NCI-H446 treated with DMSO at 0.1 percent for 48 hours (cell line): ENCODE measurements around the gene BTF3.
"Not testable (repeated sequence)": the region's sequence is repeated elsewhere in the genome, so short reads cannot be mapped to it uniquely, and the experiment has no call there.

Experiments
- DNase-seq: peaks from one replicate; lab custom pipeline; 2025; lab: John Stamatoyannopoulos, UW

The BTF3 gene

DNA sequence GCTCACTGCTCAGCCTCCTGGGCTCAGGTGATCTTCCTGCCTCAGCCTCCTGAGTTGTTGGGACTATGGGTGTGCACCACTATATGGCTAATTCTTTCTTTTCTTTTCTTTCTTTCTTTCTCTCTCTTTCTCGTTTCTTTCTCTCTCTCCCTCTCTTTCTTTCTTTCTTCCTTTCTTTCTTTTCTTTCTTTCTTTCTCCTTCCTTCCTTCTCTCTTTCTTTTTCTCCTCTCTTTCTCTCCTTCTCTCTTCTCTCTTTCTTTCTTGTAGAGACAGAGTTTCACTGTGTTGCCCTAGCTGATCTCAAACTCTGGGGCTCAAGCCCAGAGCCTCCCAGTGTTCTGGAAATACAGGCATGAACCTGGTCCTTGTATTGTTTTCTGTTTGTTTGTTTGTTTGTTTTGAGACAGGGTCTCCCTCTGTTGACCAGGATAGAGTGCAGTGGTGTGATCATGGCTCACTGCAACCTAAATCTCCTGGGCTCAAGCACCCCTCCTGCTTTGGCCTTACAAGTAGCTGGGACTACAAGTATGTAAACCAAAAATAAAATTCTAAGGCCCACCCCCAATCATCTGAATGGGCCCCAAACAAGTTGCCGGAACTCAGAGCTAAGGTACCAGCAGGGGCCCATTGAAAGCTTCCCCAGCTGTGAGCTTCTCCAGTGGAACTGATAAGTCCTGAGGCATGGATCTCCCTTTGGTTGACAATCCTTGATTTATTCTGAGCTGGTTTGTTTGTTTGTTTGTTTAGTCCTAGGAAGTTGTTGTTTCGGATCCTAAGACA, 11.9 kb upstream of the BTF3 start:
- no peak for DNase-seq

DNA sequence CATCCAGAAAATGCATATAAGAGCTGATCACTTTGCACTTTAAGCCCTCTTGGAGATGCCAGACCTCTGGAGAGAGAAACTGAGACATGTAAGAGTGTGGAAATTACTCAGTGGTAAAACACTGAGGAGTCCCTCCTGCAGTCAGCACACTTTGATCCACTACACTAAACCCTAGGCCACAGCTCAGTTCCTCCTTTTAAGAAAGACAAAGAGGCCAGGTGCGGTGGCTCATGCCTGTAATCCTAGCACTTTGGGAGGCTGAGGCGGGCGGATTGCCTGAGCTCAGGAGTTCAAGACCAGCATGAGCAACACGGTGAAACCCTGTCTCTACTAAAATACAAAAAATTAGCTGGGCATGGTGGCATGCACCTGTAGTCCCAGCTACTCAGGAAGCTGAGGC, 11.0 kb upstream of the BTF3 start:
- not testable (repeated sequence) for DNase-seq

GRCh38 chr5:73487815-73488214, 10.4 kb upstream of the BTF3 start:
- DNase-seq: no peak

GRCh38 chr5:73488806-73489205, 9.4 kb upstream of the BTF3 start:
- no peak for DNase-seq

GRCh38 chr5:73490088-73490487, 8.2 kb upstream of the BTF3 start:
- DNase-seq: no peak

DNA sequence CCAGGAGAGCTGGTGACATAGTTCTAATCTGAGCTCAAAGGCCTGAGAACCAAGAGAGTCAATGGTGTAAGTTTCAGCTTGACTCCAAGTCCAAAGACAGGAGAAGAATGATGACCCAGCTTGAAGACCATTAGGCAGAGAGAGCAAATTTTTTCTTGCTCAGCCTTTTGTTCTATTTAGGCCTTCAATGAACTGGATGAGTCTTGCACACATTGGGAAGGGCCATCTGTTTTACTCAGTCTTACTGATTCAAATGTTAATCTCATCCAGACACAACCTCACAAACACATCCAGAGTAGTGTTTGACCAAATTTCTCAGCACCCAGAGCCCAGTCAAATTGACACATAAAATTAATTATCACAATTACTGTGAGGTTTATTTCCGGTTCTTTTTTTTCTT, 7.1 kb upstream of the BTF3 start:
- no peak for DNase-seq

DNA sequence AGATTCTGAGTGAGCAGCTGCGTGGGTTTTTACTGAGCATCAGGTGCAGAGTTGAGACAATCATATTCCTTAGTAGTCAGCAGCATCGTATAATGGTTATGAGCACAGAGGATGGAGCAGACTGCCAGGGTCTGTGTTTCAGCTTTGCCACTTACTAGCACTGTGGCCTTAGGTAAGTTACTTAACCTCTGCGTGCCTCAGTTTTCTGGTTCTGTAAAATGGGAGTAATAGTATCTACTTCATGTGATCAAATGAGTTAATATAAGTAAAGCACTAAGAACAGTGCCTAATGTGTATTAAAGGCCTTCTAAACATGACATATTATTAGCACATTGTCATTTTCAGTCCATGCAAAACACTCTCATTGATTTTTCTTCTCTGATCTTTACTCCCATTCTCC, 4.8 kb upstream of the BTF3 start:
- no peak for DNase-seq

DNA sequence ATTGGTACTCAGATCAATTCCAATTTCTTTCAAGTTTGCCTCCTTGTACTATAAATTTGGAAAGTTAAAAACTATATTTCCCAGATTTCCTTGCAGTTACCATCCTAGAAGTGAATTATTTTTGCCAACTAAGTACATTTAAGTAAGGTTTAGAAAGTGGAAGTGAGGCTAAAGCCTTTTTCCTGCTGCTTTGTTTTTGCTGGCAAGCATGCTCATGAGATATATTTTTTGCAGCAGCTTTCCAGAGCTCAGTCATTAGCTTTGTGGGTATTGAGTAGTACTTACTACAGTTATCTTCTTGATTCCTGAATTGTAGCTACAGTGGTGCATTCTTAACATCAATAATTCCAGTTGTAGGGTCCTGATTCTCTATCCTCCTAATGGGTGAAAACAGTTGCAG, 3.5 kb upstream of the BTF3 start:
- DNase-seq: no peak

- no peak for DNase-seq
Observed at GRCh38 chr5:73495772-73496335, 2.4 kb upstream of the BTF3 start.

DNA sequence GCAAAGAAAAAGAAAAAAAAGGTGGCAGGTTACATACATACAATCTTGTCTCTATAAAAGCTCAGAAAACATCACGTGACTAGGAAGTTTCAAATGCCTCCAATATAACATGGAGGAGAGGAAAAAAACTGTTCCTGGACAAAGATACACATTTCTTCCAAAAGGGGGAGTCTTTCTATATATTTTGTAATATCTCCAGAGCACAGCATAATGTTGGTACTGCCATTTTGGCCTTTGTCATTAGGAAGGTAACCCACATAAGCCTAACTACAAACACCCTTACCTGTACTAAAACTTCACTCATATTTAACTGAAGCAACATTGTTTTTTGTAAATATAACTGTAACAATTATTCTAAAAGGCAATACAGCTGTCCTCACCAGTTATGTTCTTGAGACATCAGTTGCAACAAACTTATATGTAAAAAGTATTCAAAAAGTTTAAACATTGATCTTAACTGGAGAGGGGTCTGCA, 1.2 kb upstream of the BTF3 start:
- DNase-seq: peak; percentile 80

DNA sequence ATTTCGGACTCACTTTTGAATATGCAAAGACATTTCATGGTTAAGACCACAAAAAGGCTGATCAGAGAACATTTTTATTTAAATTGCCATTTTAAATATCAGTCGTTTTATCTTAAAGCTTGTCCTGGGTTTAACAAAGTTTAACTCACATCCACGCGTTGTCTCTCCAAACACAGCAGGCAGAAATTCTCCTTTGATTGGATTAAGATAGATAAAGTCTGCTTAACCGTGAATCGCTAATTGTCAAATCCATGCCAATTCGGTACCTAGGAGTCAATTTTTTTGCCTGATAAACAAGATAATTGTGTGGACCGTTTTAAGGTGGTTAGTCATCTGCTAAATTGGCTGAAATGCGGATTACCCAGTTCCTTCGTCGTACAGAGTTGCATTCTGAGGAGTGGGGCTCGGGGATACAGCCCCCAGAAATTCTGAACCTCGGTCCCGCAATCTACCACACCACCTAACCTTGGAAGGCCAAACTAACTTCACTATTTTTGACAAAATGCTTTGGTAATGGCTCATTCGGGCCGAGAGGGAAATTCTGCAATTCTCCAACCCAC, 665 bp upstream of the BTF3 start:
- no peak for DNase-seq

GRCh38 chr5:73499187-73499586, 945 bp downstream of the BTF3 start:
- no peak for DNase-seq

DNA sequence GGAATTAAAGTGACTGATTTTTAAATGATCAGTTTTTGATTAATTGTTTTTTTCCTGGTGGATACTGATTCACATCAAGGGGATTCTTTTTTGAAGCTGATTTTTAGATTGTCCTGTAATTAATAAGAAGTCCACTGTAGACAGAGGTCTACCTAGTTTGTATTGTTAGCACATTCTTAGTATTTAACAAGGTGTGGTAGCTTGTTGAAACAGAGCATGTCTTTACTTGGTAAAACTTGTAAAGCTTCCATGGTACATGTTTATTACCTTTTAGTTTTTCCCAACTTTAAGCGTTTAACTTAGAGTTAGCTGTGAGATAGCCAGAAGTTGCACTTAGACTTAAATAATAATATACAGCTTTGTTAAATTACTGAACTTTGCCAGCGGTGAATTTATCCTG, 1.5 kb downstream of the BTF3 start:
- DNase-seq: no peak

DNA sequence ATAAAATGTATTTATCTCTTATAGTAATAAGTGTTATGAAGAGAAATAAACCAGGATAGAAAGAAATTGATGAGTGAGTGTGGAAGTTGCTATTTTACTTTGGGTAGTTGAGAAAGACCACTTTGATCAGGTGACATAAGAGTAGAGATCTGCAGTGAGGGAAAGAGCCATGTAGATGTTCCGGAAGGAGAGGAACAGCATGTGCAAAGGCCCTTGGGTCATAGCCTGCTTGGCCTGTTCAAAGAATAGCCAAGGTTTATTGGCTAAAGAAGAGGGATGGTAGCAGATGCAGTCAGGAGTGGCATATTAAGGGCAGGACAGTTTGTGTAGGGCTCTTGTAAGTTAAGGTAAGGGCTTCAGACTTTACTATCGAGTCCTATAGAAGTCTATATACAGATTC, 3.2 kb downstream of the BTF3 start:
- DNase-seq: no peak

DNA sequence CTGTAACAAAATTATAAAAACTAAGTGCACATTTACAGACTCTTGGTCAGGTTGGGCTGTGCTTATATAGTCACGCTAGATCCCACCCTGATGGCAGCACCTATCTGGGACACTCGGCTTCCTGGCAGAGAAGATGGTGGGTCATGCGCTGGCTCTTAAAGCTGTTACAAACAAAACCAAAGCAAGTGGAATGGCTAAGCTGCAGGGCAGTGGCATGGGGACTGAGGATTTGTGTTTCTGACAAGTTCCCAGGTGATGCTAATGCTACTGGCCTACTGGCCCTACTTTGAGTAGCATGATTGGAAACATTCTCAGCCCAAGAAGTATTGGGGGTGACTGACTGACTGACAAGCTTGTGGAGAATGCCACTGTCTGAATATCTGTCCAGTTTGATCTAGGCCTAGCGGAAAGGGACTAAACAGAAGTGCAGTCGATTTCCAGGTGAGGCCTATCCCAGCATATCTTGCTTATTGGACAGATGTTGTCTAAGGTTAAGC, 8.3 kb downstream of the BTF3 start:
- DNase-seq: no peak

GRCh38 chr5:73507062-73507461, 8.8 kb downstream of the BTF3 start:
- no peak for DNase-seq

- DNase-seq: not testable (repeated sequence)
Observed at GRCh38 chr5:73508521-73508920, 10.3 kb downstream of the BTF3 start.

DNA sequence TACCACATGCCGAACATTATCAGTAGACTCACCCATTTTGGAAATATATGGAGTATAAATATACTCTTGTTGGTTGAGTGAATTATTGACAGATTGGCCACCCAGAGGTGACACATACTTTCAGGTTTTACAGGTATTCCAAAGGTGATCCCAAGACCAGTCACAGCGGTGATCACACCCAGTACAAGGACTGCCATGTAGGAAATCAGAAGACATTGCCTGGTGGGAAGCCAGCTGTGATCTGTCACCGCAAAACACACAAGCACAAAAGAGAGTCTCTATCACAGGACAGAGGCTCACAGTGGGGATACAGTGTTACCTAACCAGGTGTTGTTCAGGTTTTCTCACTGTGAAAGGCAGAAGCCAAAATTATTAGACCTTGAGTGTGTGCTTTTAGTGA, 15.8 kb downstream of the BTF3 start:
- no peak for DNase-seq

- no peak for DNase-seq
Observed at GRCh38 chr5:73514418-73514817, 16.2 kb downstream of the BTF3 start.

- DNase-seq: peak; percentile 7
Observed at GRCh38 chr5:73515232-73515631, 17.0 kb downstream of the BTF3 start.

DNA sequence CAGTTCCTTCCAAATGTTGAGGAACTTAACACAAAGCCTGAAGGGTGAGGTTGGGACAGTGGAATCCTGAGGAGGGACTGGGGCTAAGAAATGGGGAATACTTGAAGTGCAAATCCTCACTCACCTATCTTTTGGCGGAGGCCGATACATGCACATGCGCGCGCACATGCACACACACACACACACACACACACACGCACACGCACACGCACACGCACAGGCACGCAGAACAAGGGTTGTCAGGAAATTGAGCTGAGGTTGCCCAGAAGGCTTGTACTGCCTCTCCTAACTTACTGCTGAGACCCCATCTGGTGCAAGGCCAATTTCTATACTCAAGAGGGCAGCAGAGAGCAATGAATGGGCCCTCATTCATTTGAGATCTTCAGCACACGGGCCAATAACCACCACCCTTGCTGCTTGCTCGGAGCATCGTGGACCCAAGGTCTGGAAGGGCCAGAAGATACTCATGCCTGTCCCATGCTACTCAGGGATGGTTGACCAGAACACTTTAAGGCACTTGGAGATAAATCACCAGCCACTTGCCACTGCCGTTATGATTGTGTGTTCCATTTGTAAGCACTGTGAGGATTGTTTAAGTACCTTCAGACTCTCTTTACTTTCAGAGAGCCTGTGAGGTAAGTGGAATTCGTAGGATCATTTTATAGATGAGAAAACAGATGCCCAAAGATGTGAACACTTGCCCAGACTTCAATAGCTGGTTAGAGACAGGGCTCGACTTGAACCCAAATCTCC, 21.5 kb downstream of the BTF3 start:
- peak; percentile 54 for DNase-seq

DNA sequence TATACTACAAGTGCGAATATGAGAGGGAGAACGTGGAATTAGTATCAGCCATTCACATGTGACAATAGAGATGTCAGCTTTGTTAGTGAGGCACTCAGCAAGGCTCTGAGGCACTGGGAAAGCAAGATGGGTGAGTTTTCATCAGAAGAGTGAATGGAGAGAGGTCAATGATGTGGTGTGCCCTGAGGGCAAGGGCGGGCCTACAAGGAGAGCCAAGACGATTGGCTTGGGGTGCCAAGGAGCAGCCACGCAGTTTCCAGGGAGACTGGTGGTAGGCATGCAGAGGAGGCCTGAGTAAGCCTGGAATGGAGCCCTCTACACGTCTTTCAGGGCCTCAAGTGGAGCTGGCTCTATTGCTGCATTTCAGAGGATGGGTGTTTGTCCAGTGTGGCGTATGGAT, 24.7 kb downstream of the BTF3 start:
- no peak for DNase-seq

DNA sequence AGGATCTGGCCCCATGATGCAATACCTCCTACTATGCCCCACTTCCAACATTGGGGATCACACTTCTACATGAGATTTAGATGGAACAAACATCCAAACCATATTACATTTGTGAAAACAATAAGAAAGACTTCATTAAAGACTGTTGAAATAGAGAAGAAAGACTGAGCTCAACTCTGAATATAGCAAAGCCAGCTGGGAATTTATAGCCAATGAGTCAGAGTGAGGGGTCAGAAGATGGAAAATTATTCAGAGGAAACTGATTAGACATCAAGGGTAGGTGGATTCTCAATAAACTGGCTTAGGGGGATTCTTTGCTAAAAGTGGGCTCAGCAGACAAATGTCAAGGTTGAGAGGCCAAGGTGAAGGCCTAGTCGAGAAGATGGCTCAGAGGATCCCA, 25.6 kb downstream of the BTF3 start:
- no peak for DNase-seq
